ENCODE data around the gene SOX5.

DNA sequence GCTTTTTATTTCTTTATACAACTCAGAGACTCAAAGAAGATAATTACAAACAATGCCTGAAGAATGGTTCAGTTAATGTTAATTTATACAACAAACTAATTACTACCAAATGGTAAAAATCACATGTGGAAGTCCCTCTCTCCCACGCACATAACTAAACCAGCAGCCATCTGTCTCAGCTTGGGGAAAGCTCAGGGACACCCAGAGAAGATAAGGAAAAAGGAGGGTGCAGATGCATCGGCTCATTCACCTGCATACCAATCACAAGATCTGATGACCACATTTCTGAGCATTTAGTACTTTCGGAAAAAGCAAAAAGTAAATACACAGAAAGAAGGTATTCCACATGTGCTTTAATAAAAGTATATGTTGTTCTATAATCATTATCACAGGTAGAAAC lies 136.3 kb downstream of the SOX5 start:
- TF ChIP-seq, protein P1, sequence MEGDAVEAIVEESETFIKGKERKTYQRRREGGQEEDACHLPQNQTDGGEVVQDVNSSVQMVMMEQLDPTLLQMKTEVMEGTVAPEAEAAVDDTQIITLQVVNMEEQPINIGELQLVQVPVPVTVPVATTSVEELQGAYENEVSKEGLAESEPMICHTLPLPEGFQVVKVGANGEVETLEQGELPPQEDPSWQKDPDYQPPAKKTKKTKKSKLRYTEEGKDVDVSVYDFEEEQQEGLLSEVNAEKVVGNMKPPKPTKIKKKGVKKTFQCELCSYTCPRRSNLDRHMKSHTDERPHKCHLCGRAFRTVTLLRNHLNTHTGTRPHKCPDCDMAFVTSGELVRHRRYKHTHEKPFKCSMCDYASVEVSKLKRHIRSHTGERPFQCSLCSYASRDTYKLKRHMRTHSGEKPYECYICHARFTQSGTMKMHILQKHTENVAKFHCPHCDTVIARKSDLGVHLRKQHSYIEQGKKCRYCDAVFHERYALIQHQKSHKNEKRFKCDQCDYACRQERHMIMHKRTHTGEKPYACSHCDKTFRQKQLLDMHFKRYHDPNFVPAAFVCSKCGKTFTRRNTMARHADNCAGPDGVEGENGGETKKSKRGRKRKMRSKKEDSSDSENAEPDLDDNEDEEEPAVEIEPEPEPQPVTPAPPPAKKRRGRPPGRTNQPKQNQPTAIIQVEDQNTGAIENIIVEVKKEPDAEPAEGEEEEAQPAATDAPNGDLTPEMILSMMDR (IDR thresholded peaks at IDR 0.05; ENCODE audit: low read length): no peak
- no peak for TF ChIP-seq EZH2phosphoT487 (IDR thresholded peaks at IDR 0.05; ENCODE audit: low read length)
- TF ChIP-seq EZH2 (optimal IDR thresholded peaks at IDR 0.05; ENCODE audit: low read depth, low read length): no peak

Data from MM.1S (cell line).